ENCODE measurements around the gene PAMR1.

DNA sequence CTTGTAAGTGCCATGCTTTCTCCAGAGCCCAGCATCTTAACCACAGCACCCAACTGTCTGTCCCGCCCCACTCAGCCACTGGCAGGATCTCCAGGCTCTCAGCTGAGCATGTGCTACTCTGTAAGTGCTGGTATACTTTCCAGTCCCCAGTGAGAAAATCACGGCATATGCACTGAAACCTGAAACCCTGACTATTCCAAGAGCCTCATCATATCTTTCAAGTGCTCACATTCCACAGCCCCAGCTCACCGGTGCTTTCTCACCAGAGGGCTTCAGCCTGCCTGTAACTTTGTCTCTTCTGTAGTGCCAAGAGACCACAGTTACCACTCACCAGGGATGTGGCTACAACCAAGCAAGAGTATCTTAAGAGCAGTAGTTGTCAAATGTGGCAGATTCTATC lies 24.4 kb upstream of the PAMR1 start:
- TF ChIP-seq EZH2phosphoT487 (IDR thresholded peaks at IDR 0.05; ENCODE audit: insufficient read depth, low read depth) = no peak
- no peak for TF ChIP-seq EZH2 (IDR thresholded peaks at IDR 0.05; ENCODE audit: insufficient read depth, poor library complexity, severe bottlenecking)
